HG03520 (cell line): ENCODE data around the gene MMP15.

Source experiments
- ATAC-seq: cut with Tn5 transposase; IDR thresholded peaks from one replicate; pipeline ENCODE4 v1.9.1; 2021; ENCODE audit warnings: mild to moderate bottlenecking, moderate library complexity; ENCODE audit not compliant: unreplicated experiment

Gene MMP15

GRCh38 chr16:58016840-58017446, 8.6 kb upstream of the MMP15 start:
- ATAC-seq, result no peak

- no peak for ATAC-seq
These were observed 6.8 kb upstream of the MMP15 start for GRCh38 chr16:58018803-58019202.

GRCh38 chr16:58019866-58020538, 5.6 kb upstream of the MMP15 start:
- no peak for ATAC-seq

- ATAC-seq, result no peak
These were observed 4.7 kb upstream of the MMP15 start for GRCh38 chr16:58020628-58021521.

- ATAC-seq, result no peak
These were observed 3.6 kb upstream of the MMP15 start for GRCh38 chr16:58021661-58022551.

- no peak for ATAC-seq
These were observed 2.8 kb upstream of the MMP15 start for GRCh38 chr16:58022601-58023371.

- no peak for ATAC-seq
These were observed 836 bp upstream of the MMP15 start for GRCh38 chr16:58024486-58025350.

- ATAC-seq, result no peak
These were observed 668 bp downstream of the MMP15 start for GRCh38 chr16:58026139-58026704.

- ATAC-seq, result no peak
These were observed 1.2 kb downstream of the MMP15 start for GRCh38 chr16:58026705-58027160.

GRCh38 chr16:58027161-58027915, 1.8 kb downstream of the MMP15 start:
- no peak for ATAC-seq

GRCh38 chr16:58027916-58028455, 2.4 kb downstream of the MMP15 start:
- ATAC-seq, result no peak

GRCh38 chr16:58028541-58029070, 3.1 kb downstream of the MMP15 start:
- no peak for ATAC-seq

GRCh38 chr16:58029410-58029809, 3.9 kb downstream of the MMP15 start:
- ATAC-seq, result no peak

GRCh38 chr16:58030136-58030840, 4.7 kb downstream of the MMP15 start:
- no peak for ATAC-seq

- no peak for ATAC-seq
These were observed 5.7 kb downstream of the MMP15 start for GRCh38 chr16:58031016-58031800.

GRCh38 chr16:58032710-58033293, 7.2 kb downstream of the MMP15 start:
- ATAC-seq, result no peak
